SK-N-SH treated with all-trans-retinoic acid at 6 μM for 48 hours (cell line): Measurements from ENCODE around the gene C5AR2.

Experiments used
- ATAC-seq: fragments of 200-7000 bp; cut with Tn5 transposase; 3 replicates; pipeline ENCODE4 v1.9.1; 2020; ENCODE audit warnings: mild to moderate bottlenecking, moderate library complexity
- ARNTL ChIP-seq: fragments of 450-650 bp; formaldehyde crosslinking; IDR thresholded peaks from 2 replicates; pipeline ENCODE4 v1.5.0; 2020; ENCODE audit warnings: low read depth, mild to moderate bottlenecking, moderate library complexity, borderline replicate concordance
- CREB5 ChIP-seq: fragments of 250-450 bp; sonication (Bioruptor Pico); IDR thresholded peaks from 2 replicates; pipeline ENCODE4 v1.5.1; 2020; ENCODE audit warnings: low read depth, mild to moderate bottlenecking, moderate library complexity
- CSDC2 ChIP-seq: fragments of 250-450 bp; sonication (Bioruptor Pico); IDR thresholded peaks from 2 replicates; pipeline ENCODE4 v1.5.0; 2020; ENCODE audit warnings: mild to moderate bottlenecking, moderate library complexity
- CSRNP3 ChIP-seq: fragments of 250-450 bp; sonication (Bioruptor Pico); IDR thresholded peaks from 2 replicates; pipeline ENCODE4 v1.5.1; 2021; ENCODE audit warnings: mild to moderate bottlenecking, moderate library complexity
- ESRRG ChIP-seq: fragments of 250-450 bp; sonication (Bioruptor Pico); IDR thresholded peaks from 2 replicates; pipeline ENCODE4 v1.6.1; 2021; ENCODE audit warnings: mild to moderate bottlenecking
- GLIS3 ChIP-seq: fragments of 250-450 bp; sonication (Bioruptor Pico); IDR thresholded peaks from 2 replicates; pipeline ENCODE4 v1.5.0; 2020; ENCODE audit warnings: mild to moderate bottlenecking, moderate library complexity
- RARB ChIP-seq: fragments of 250-450 bp; sonication (Bioruptor Pico); IDR thresholded peaks from 2 replicates; pipeline ENCODE4 v1.8.0; 2021; ENCODE audit warnings: mild to moderate bottlenecking, moderate library complexity
- SNAI2 ChIP-seq: fragments of 250-450 bp; sonication (Bioruptor Pico); IDR thresholded peaks from 2 replicates; pipeline ENCODE4 v1.5.0; 2020; ENCODE audit warnings: mild to moderate bottlenecking, moderate library complexity
- TCF4 ChIP-seq: fragments of 250-450 bp; sonication (Bioruptor Pico); IDR thresholded peaks from 2 replicates; pipeline ENCODE4 v1.8.0; 2021; ENCODE audit warnings: mild to moderate bottlenecking, moderate library complexity, borderline replicate concordance
- TSHZ2 ChIP-seq: fragments of 250-450 bp; sonication (Bioruptor Pico); IDR thresholded peaks from 2 replicates; pipeline ENCODE4 v1.5.0; 2020; ENCODE audit warnings: mild to moderate bottlenecking, moderate library complexity
- ZC3H10 ChIP-seq: fragments of 250-450 bp; sonication (Bioruptor Pico); IDR thresholded peaks from 2 replicates; pipeline ENCODE4 v1.5.1; 2021; ENCODE audit warnings: mild to moderate bottlenecking, moderate library complexity
- ZFP3 ChIP-seq: fragments of 250-450 bp; sonication (Bioruptor Pico); IDR thresholded peaks from 2 replicates; pipeline ENCODE4 v1.5.0; 2020; ENCODE audit warnings: mild to moderate bottlenecking, moderate library complexity
- ZFP30 ChIP-seq: fragments of 450-650 bp; formaldehyde crosslinking; IDR thresholded peaks from 2 replicates; pipeline ENCODE4 v1.5.0; 2022; ENCODE audit warnings: mild to moderate bottlenecking, moderate library complexity
- ZNF565 ChIP-seq: fragments of 450-650 bp; formaldehyde crosslinking; conservative IDR thresholded peaks from 2 replicates; pipeline ENCODE4 v1.5.0; 2020; ENCODE audit warnings: low read depth, mild to moderate bottlenecking, moderate library complexity
- ZNF70 ChIP-seq: fragments of 450-650 bp; formaldehyde crosslinking; IDR thresholded peaks from 2 replicates; pipeline ENCODE4 v1.5.0; 2020; ENCODE audit warnings: mild to moderate bottlenecking, moderate library complexity

The C5AR2 gene

GRCh38 chr19:47374876-47375693, 43.1 kb downstream of the C5AR2 start:
- TF ChIP-seq ZNF70 (CRISPR knock-in tag) (no peak), CSDC2 (CRISPR knock-in tag) (no peak), GLIS3 (CRISPR knock-in tag) (no peak), CSRNP3 (no peak), ESRRG (CRISPR knock-in tag) (no peak), ZC3H10 (no peak), RARB (CRISPR knock-in tag) (no peak), ZNF565 (CRISPR knock-in tag) (no peak), TSHZ2 (CRISPR knock-in tag) (no peak), SNAI2 (no peak)
- ATAC-seq, result no peak

GRCh38 chr19:47375694-47376588, 44.0 kb downstream of the C5AR2 start:
- ATAC-seq, result no peak
- no peak for TF ChIP-seq CSRNP3
- TF ChIP-seq CREB5 (CRISPR knock-in tag), result no peak
- TF ChIP-seq TCF4 (CRISPR knock-in tag), result no peak
- no peak for TF ChIP-seq CSDC2 (CRISPR knock-in tag)
- no peak for TF ChIP-seq ZC3H10
- TF ChIP-seq ZFP30 (CRISPR knock-in tag), result no peak
- no peak for TF ChIP-seq ZNF565 (CRISPR knock-in tag)
- TF ChIP-seq TSHZ2 (CRISPR knock-in tag), result no peak
- TF ChIP-seq ZFP3 (CRISPR knock-in tag), result no peak

- no peak for ATAC-seq
- TF ChIP-seq ARNTL (CRISPR knock-in tag) (no peak), TSHZ2 (CRISPR knock-in tag) (no peak), RARB (CRISPR knock-in tag) (no peak)
Measured at GRCh38 chr19:47376589-47377144, 44.7 kb downstream of the C5AR2 start.
